Spleen (tissue), 7 donors: ENCODE measurements around the gene LCN12.
A peak's percentile ranks its signal among the peaks of the same experiment; 100 is the strongest.

Experiments
- CTCF ChIP-seq, 11 experiments: fragments of 200-600 bp in 7 of 11; fragments of 450-650 bp in 4 of 11; sonication (generic) in 4 of 11; IDR thresholded peaks in 8 of 11; conservative IDR thresholded peaks in 3 of 11; 1 replicate in 7 of 11; 2 replicates in 4 of 11; pipeline versions ENCODE4 v1.4.0 to v1.8.0; 2016 to 2021; ENCODE audit warnings: antibody characterized with exemption in 11 of 11, inconsistent platforms in 4 of 11, mild to moderate bottlenecking in 1 of 11
- POLR2AphosphoS5 ChIP-seq, 3 donors: sonication (generic); formaldehyde crosslinking; IDR thresholded peaks; one replicate each; pipeline ENCODE4 v1.5.1; 2017; ENCODE audit warnings: antibody characterized with exemption in 3 of 3
- donor health status: DM: no; HTN: no; CAD: no; lungs with moderate emphysema.
- donor health status: DM: no; HTN: no; CAD: no.
- donor health status: DM: no; HTN: no; CAD: no.

- TF ChIP-seq CTCF (IDR thresholded peaks at IDR 0.05 in 8 of 11, conservative IDR thresholded peaks at IDR 0.05 in 3 of 11) (no peak), POLR2AphosphoS5 (IDR thresholded peaks at IDR 0.05) (peak; percentile 38 to 81 (median 76))
Measured at GRCh38 chr9:136974817-136975535, 22.9 kb downstream of the LCN12 start.
